Articular chondrocyte of knee joint (primary cell): ENCODE data around the gene APOBEC2. TPM values are rescaled to one million over a fixed set of nuclear protein-coding genes. Genes with fewer than 3 reads are reported as not detected.

Experiments
- total RNA-seq: library from RNA; depleted of rRNA; stranded (reverse); fragments of >200 nt; gene quantifications from 2 replicates; pipeline ENCODE4 v1.2.3, GENCODE V29; 2012

The APOBEC2 gene
- total RNA-seq, result not detected in 2 replicates

GRCh38 chr6:41053041-41053440, at the start of gene APOBEC2:
Gene APOBEC2 (plus strand): TSS chr6:41053202. CDS start chr6:41053348, 146 bp downstream.

GRCh38 chr6:41039060-41039998, 13.7 kb upstream of the APOBEC2 start, which contains the start of gene UNC5CL:
Gene UNC5CL (minus strand): TSS chr6:41039221. CDS start chr6:41035074, 4,147 bp downstream.

GRCh38 chr6:41042226-41043055, 10.6 kb upstream of the APOBEC2 start, which contains the start of gene TSPO2:
Gene TSPO2 (plus strand): TSS chr6:41042467. CDS start chr6:41042986, 519 bp downstream.

GRCh38 chr6:41071923-41072835, 19.2 kb downstream of the APOBEC2 start, which contains the start of gene OARD1:
Gene OARD1 (minus strand): TSS chr6:41072356. CDS start chr6:41071634, 722 bp downstream.

GRCh38 chr6:41072836-41073202, 19.8 kb downstream of the APOBEC2 start, which contains the start of gene NFYA:
Gene NFYA (plus strand): TSS chr6:41072974. CDS start chr6:41079090, 6,116 bp downstream.

Other genes with a start within 250 kb of the APOBEC2 start
- 0.11 and 0.26 TPM in 2 replicates for gene UNC5CL, start 14.0 kb upstream of the APOBEC2 start, total RNA-seq
- gene TSPO2, start 10.7 kb upstream of the APOBEC2 start, total RNA-seq, result not detected in 2 replicates
- 11.4 and 11.9 TPM in 2 replicates for gene OARD1, start 19.2 kb downstream of the APOBEC2 start, total RNA-seq
- 12.3 and 14.5 TPM in 2 replicates for gene NFYA, start 19.8 kb downstream of the APOBEC2 start, total RNA-seq
- gene TREML1, start 101.1 kb downstream of the APOBEC2 start, total RNA-seq, result not detected in 2 replicates
- gene TREM2, start 109.9 kb downstream of the APOBEC2 start, total RNA-seq, result not detected in 2 replicates
- under 0.01 TPM in 1 of 2 replicates, not detected in the other for gene TREML2, start 147.9 kb downstream of the APOBEC2 start, total RNA-seq
- gene TREML4, start 175.1 kb downstream of the APOBEC2 start, total RNA-seq, result under 0.01 TPM in 1 of 2 replicates, not detected in the other
- gene TREM1, start 233.5 kb downstream of the APOBEC2 start, total RNA-seq, result 0.13 and 0.65 TPM in 2 replicates